Natural killer cell (primary cell): ENCODE data around the gene GABBR2. TPM values are rescaled to one million over a fixed set of nuclear protein-coding genes. Genes with fewer than 3 reads are reported as not detected.

ENCODE experiments used
- ATAC-seq, 3 donors: fragments of 150-1000 bp in 2 of 3; fragments of 200-7000 bp in 1 of 3; cut with Tn5 transposase; 1 replicate in 1 of 3; 2 replicates in 2 of 3; pipeline ENCODE4 v1.10.0; 2021; ENCODE audit warnings: mild to moderate bottlenecking in 2 of 3, moderate library complexity in 2 of 3
- DNase-seq, 2 donors: peaks; one replicate each; pipeline versions ENCODE4 v3.0.0 to v3.0.0-alpha.2; 2013 to 2021; ENCODE audit warnings: mixed read lengths in 1 of 2
- H3K27ac ChIP-seq: one replicate; pipeline ENCODE4 v1.5.1; 2013; ENCODE audit warnings: mild to moderate bottlenecking, low read length
- H3K27me3 ChIP-seq: one replicate; pipeline ENCODE4 v1.6.1; 2013; ENCODE audit warnings: low read length; ENCODE audit not compliant: control insufficient read depth, insufficient read depth
- H3K36me3 ChIP-seq: one replicate; pipeline ENCODE4 v1.6.1; 2013; ENCODE audit warnings: low read length; ENCODE audit not compliant: control insufficient read depth, insufficient read depth
- H3K4me1 ChIP-seq: one replicate; pipeline ENCODE4 v1.6.1; 2013; ENCODE audit warnings: low read length; ENCODE audit not compliant: control insufficient read depth, insufficient read depth
- H3K4me3 ChIP-seq: one replicate; pipeline ENCODE4 v1.5.1; 2013; ENCODE audit warnings: low read length
- H3K9me3 ChIP-seq: one replicate; pipeline ENCODE4 v1.6.1; 2013; ENCODE audit warnings: low read length; ENCODE audit not compliant: control insufficient read depth, insufficient read depth
- H3K27ac Mint-ChIP-seq, 2 donors: one replicate each; pipeline ENCODE4 v1.8.0; 2022; ENCODE audit warnings: mild to moderate bottlenecking in 2 of 2, mixed read lengths in 2 of 2, moderate library complexity in 1 of 2
- H3K27me3 Mint-ChIP-seq, 2 donors: one replicate each; pipeline ENCODE4 v1.8.0; 2022; ENCODE audit warnings: low read depth in 2 of 2, mixed read lengths in 2 of 2
- H3K36me3 Mint-ChIP-seq: one replicate; pipeline ENCODE4 v1.8.0; 2022; ENCODE audit warnings: mixed read lengths
- H3K4me1 Mint-ChIP-seq, 2 donors: one replicate each; pipeline ENCODE4 v1.8.0; 2022; ENCODE audit warnings: mixed read lengths in 2 of 2
- H3K4me3 Mint-ChIP-seq: one replicate; pipeline ENCODE4 v1.8.0; 2022; ENCODE audit warnings: mild to moderate bottlenecking, moderate library complexity, mixed read lengths
- H3K9me3 Mint-ChIP-seq, 2 donors: one replicate each; pipeline ENCODE4 v1.8.0; 2022; ENCODE audit warnings: mixed read lengths in 2 of 2
- CTCF ChIP-seq: fragments of 200-600 bp; IDR thresholded peaks from one replicate; pipeline ENCODE4 v1.8.0; 2022; ENCODE audit warnings: antibody characterized with exemption
- WGBS: methylation state at CpG from one replicate; pipeline ENCODE4 v1.1.7; 2013; ENCODE audit warnings: missing lambda C conversion rate; ENCODE audit not compliant: insufficient coverage; 5-methylcytosine and 5-hydroxymethylcytosine counted together
- intact Hi-C: fragments of 100-400 bp; cut with micrococcal nuclease; formaldehyde crosslinking; loops from one replicate; pipeline ENCODE4 v1.14.2; 2022
- total RNA-seq, 4 donors: library from RNA; stranded (reverse); fragments of 120-200 nt in 1 of 4; gene quantifications; one replicate each; pipeline versions ENCODE4 v1.2.3 to v1.2.4, GENCODE V29; 2013 to 2022

Gene GABBR2
- total RNA-seq, 3 donors from 2014 or later (not counting 1 experiment from before 2014, with no cell fraction given): not detected

GRCh38 chr9:98555651-98556465 is 152.9 kb downstream of the GABBR2 start:
- H3K27me3 Mint-ChIP-seq: peaks cover 4 to 15% of the 10 kb centered on the region in 2 donors
- no peaks in the 10 kb centered on the region for H3K4me1 ChIP-seq
- intact Hi-C loops: no loop called here
- WGBS: 88% methylated on average over 10 of the region's 10 CpGs
- H3K4me3 Mint-ChIP-seq: no peak overlapping the region
- no peak overlapping the region for H3K4me3 ChIP-seq
- no peaks in the 10 kb centered on the region for H3K36me3 Mint-ChIP-seq
- no peak overlapping the region for H3K27ac Mint-ChIP-seq
- no peak for TF ChIP-seq CTCF
- H3K27me3 ChIP-seq: no peaks in the 10 kb centered on the region
- H3K36me3 ChIP-seq: no peaks in the 10 kb centered on the region
- no peaks in the 10 kb centered on the region for H3K9me3 ChIP-seq
- no peaks in the 10 kb centered on the region for H3K9me3 Mint-ChIP-seq
- ATAC-seq: no peak
- H3K27ac ChIP-seq: no peak overlapping the region
- no peak for DNase-seq
- H3K4me1 Mint-ChIP-seq: no peaks in the 10 kb centered on the region

GRCh38 chr9:98554752-98555151 is 154.0 kb downstream of the GABBR2 start:
- 93% methylated on average over 4 of the region's 5 CpGs for WGBS
- Histone ChIP-seq H3K9me3 (no peaks in the 10 kb centered on the region), H3K27me3 (no peaks in the 10 kb centered on the region), H3K4me3 (no peak overlapping the region), H3K36me3 (no peaks in the 10 kb centered on the region), H3K27ac (no peak overlapping the region), H3K4me1 (no peaks in the 10 kb centered on the region)
- Mint-ChIP-seq H3K4me1 (no peaks in the 10 kb centered on the region), H3K27me3 (peaks cover 4 to 15% of the 10 kb centered on the region in 2 donors), H3K9me3 (no peaks in the 10 kb centered on the region), H3K36me3 (no peaks in the 10 kb centered on the region), H3K4me3 (no peak overlapping the region), H3K27ac (no peak overlapping the region)
- TF ChIP-seq CTCF: no peak
- DNase-seq: no peak
- no peak for ATAC-seq
- intact Hi-C loops: no loop called here

GRCh38 chr9:98552331-98552730 is 156.4 kb downstream of the GABBR2 start:
- Histone ChIP-seq H3K36me3 (no peaks in the 10 kb centered on the region), H3K4me3 (no peak overlapping the region), H3K9me3 (no peaks in the 10 kb centered on the region), H3K27ac (no peak overlapping the region), H3K27me3 (no peaks in the 10 kb centered on the region), H3K4me1 (no peaks in the 10 kb centered on the region)
- DNase-seq: no peak
- ATAC-seq: no peak
- H3K27ac Mint-ChIP-seq: no peak overlapping the region
- intact Hi-C loops: no loop called here
- TF ChIP-seq CTCF: no peak
- 86% methylated on average over 8 of the region's 8 CpGs for WGBS
- no peaks in the 10 kb centered on the region for H3K36me3 Mint-ChIP-seq
- H3K27me3 Mint-ChIP-seq: peaks cover 7 to 20% of the 10 kb centered on the region in 2 donors
- H3K4me1 Mint-ChIP-seq: no peaks in the 10 kb centered on the region
- H3K9me3 Mint-ChIP-seq: no peaks in the 10 kb centered on the region
- no peak overlapping the region for H3K4me3 Mint-ChIP-seq
